SK-N-SH (cell line): ENCODE results near the gene CACNA2D3. TPM values are rescaled to one million over a fixed set of nuclear protein-coding genes. Genes with fewer than 3 reads are reported as not detected.
A peak's percentile ranks its signal among the peaks of the same experiment; 100 is the strongest.

ENCODE experiments used
- CTCF ChIA-PET: fragments of 300-600, 350-600 bp; formaldehyde crosslinking; extraction: SDS; loops from one replicate; lab custom pipeline; 2021; lab: Yijun Ruan, JAX
- POLR2A ChIA-PET: fragments of 350-600 bp; sonication (Branson Sonifier 250); formaldehyde crosslinking; extraction: SDS; loops from one replicate; lab custom pipeline; 2020; ENCODE audit warnings: antibody characterized with exemption, inconsistent platforms; lab: Yijun Ruan, JAX
- DNase-seq: peaks from one replicate; pipeline ENCODE4 v3.0.0; 2012
- H2AFZ ChIP-seq: fragments of 200-600 bp; sonication (generic); 2 replicates; pipeline ENCODE4 v1.8.1; 2016; ENCODE audit warnings: antibody characterized with exemption, mild to moderate bottlenecking, low read depth
- H3F3A ChIP-seq: fragments of 200-600 bp; sonication (generic); replicated peaks from 2 replicates; pipeline ENCODE3; 2016; ENCODE audit warnings: antibody characterized with exemption, mild to moderate bottlenecking; ENCODE audit not compliant: insufficient read depth
- H3K27ac ChIP-seq, 2 experiments: fragments of 200-500 bp in 1 of 2; fragments of 200-600 bp in 1 of 2; sonication (Bioruptor generic) in 1 of 2; sonication (generic), shearing (Covaris generic) in 1 of 2; 2 replicates each; pipeline versions ENCODE4 v1.5.1 to v1.6.1; 2014 to 2016; ENCODE audit warnings: low read depth in 2 of 2, inconsistent platforms in 1 of 2, low read length in 1 of 2, mild to moderate bottlenecking in 1 of 2, mixed read lengths in 1 of 2
- H3K27me3 ChIP-seq: fragments of 200-600 bp; sonication (generic), shearing (Covaris generic); 2 replicates; pipeline ENCODE4 v1.6.1; 2016; ENCODE audit warnings: mixed run types; ENCODE audit not compliant: insufficient read depth
- H3K36me3 ChIP-seq, 2 experiments: fragments of 200-500 bp in 1 of 2; fragments of 200-600 bp in 1 of 2; sonication (Bioruptor generic) in 1 of 2; sonication (generic) in 1 of 2; replicated peaks in 1 of 2; 2 replicates each; pipeline versions ENCODE3 to v1.5.1; 2014 to 2016; ENCODE audit warnings: low read length in 1 of 2, mild to moderate bottlenecking in 1 of 2; ENCODE audit not compliant: insufficient read depth in 2 of 2, control insufficient read depth in 1 of 2
- H3K4me1 ChIP-seq, 2 experiments: fragments of 200-500 bp in 1 of 2; fragments of 200-600 bp in 1 of 2; sonication (Bioruptor generic) in 1 of 2; sonication (generic), shearing (Covaris generic) in 1 of 2; 2 replicates each; pipeline versions ENCODE4 v1.5.1 to v1.6.1; 2014 to 2016; ENCODE audit warnings: low read depth in 1 of 2, low read length in 1 of 2, mixed run types in 1 of 2; ENCODE audit not compliant: insufficient read depth in 2 of 2, control insufficient read depth in 1 of 2
- H3K4me2 ChIP-seq: fragments of 200-600 bp; sonication (generic), shearing (Covaris generic); 2 replicates; pipeline ENCODE4 v1.6.1; 2017; ENCODE audit warnings: mixed run types
- H3K4me3 ChIP-seq, 2 experiments: fragments of 200-500 bp in 1 of 2; fragments of 200-600 bp in 1 of 2; sonication (Bioruptor generic) in 1 of 2; sonication (generic), shearing (Covaris generic) in 1 of 2; 2 replicates each; pipeline versions ENCODE4 v1.5.1 to v1.8.1; 2014 to 2016; ENCODE audit warnings: low read depth in 2 of 2, inconsistent platforms in 1 of 2, low read length in 1 of 2, mild to moderate bottlenecking in 1 of 2, mixed read lengths in 1 of 2, moderate library complexity in 1 of 2
- H3K79me2 ChIP-seq: fragments of 200-600 bp; sonication (generic); 2 replicates; pipeline ENCODE4 v1.8.1; 2017; ENCODE audit warnings: mild to moderate bottlenecking; ENCODE audit not compliant: insufficient read depth
- H3K9ac ChIP-seq: fragments of 200-600 bp; sonication (generic); 2 replicates; pipeline ENCODE4 v1.6.1; 2017; ENCODE audit warnings: mixed run types
- H3K9me2 ChIP-seq: fragments of 200-600 bp; sonication (generic); 2 replicates; pipeline ENCODE4 v1.6.1; 2017; ENCODE audit warnings: mixed run types
- H3K9me3 ChIP-seq: fragments of 200-600 bp; sonication (generic); 2 replicates; pipeline ENCODE4 v1.6.1; 2017; ENCODE audit warnings: mixed run types, mild to moderate bottlenecking, moderate library complexity
- H4K20me1 ChIP-seq: fragments of 200-600 bp; sonication (generic); 2 replicates; pipeline ENCODE4 v1.6.1; 2017; ENCODE audit warnings: mild to moderate bottlenecking, mixed run types; ENCODE audit not compliant: insufficient read depth
- CTCF ChIP-seq: fragments of 200-600 bp; sonication (generic); IDR thresholded peaks from 2 replicates; pipeline ENCODE4 v1.6.1; 2017; ENCODE audit warnings: antibody characterized with exemption, mild to moderate bottlenecking, moderate library complexity
- ELF1 ChIP-seq: IDR thresholded peaks from 2 replicates; pipeline ENCODE4 v1.4.0; 2012
- FOXJ3 ChIP-seq: sonication (generic); formaldehyde crosslinking; IDR thresholded peaks from 2 replicates; pipeline ENCODE4 v1.5.1; 2020; ENCODE audit warnings: mild to moderate bottlenecking, missing genetic modification reagents
- FOXM1 ChIP-seq: IDR thresholded peaks from 2 replicates; pipeline ENCODE4 v1.4.0; 2012; ENCODE audit warnings: low read depth, mild to moderate bottlenecking
- GABPA ChIP-seq: IDR thresholded peaks from 2 replicates; pipeline ENCODE4 v1.4.0; 2012; ENCODE audit warnings: low read depth, mild to moderate bottlenecking
- JUND ChIP-seq: IDR thresholded peaks from 2 replicates; pipeline ENCODE4 v1.4.0; 2012
- MAX ChIP-seq: IDR thresholded peaks from 2 replicates; pipeline ENCODE4 v1.4.0; 2012; ENCODE audit warnings: low read depth
- MEF2A ChIP-seq: IDR thresholded peaks from 2 replicates; pipeline ENCODE4 v1.4.0; 2012; ENCODE audit warnings: low read depth, borderline replicate concordance
- NFIC ChIP-seq: IDR thresholded peaks from 2 replicates; pipeline ENCODE4 v1.4.0; 2012; ENCODE audit warnings: borderline replicate concordance
- RAD21 ChIP-seq: IDR thresholded peaks from 2 replicates; pipeline ENCODE4 v1.6.1; 2012; ENCODE audit warnings: mild to moderate bottlenecking, low read length
- RFX5 ChIP-seq: IDR thresholded peaks from 2 replicates; pipeline ENCODE4 v1.6.1; 2012; ENCODE audit warnings: mild to moderate bottlenecking, improper control_type of control experiment, low read length
- RXRA ChIP-seq: IDR thresholded peaks from 2 replicates; pipeline ENCODE4 v1.4.0; 2012; ENCODE audit warnings: low read depth, mild to moderate bottlenecking, borderline replicate concordance
- SMC3 ChIP-seq: IDR thresholded peaks from 2 replicates; pipeline ENCODE4 v1.6.1; 2012; ENCODE audit warnings: low read depth, low read length, improper control_type of control experiment
- USF1 ChIP-seq: IDR thresholded peaks from 2 replicates; pipeline ENCODE4 v1.4.0; 2012; ENCODE audit warnings: low read depth, borderline replicate concordance
- USF2 ChIP-seq: fragments of 150-350 bp; IDR thresholded peaks from 2 replicates; pipeline ENCODE4 v1.6.1; 2017; ENCODE audit warnings: antibody characterized with exemption, low read length, low read depth, borderline replicate concordance
- ZBTB33 ChIP-seq: IDR thresholded peaks from 2 replicates; pipeline ENCODE4 v1.4.0; 2012; ENCODE audit warnings: low read depth, borderline replicate concordance
- WGBS: methylation state at CpG from one replicate; pipeline ENCODE4 v1.1.6; 2017; ENCODE audit warnings: low lambda C conversion rate; 5-methylcytosine and 5-hydroxymethylcytosine counted together
- polyA plus RNA-seq, 3 experiments: library from polyadenylated mRNA; depleted of rRNA; stranded (reverse); fragments of >200 nt; gene quantifications; 2 replicates each; pipeline ENCODE4 v1.2.3, GENCODE V29; 2012

The CACNA2D3 gene
- polyA plus RNA-seq, 1 of the 3 experiments (the other 2 are of a cell fraction): 0.15 TPM

GRCh38 chr3:54372232-54372631 lies 249.9 kb downstream of the CACNA2D3 start:
- Histone ChIP-seq H3K4me3 (no peak overlapping the region), H3K36me3 (no peaks in the 10 kb centered on the region), H3K27me3 (no peaks in the 10 kb centered on the region), H3K4me1 (peaks cover 0 to under 1% of the 10 kb centered on the region in 2 experiments; a peak in 1 of 4 replicates), H3K9me2 (no peaks in the 10 kb centered on the region), H3K79me2 (no peaks in the 10 kb centered on the region), H3K27ac (no peak overlapping the region), H3F3A (no peaks in the 10 kb centered on the region), H4K20me1 (no peaks in the 10 kb centered on the region), H3K4me2 (no peak overlapping the region), H3K9ac (no peak overlapping the region), H2AFZ (no peak overlapping the region), H3K9me3 (no peaks in the 10 kb centered on the region)
- ChIA-PET POLR2A (no interaction called here), CTCF (interaction anchor here (0.9 to 4.7 kb wide), 3 partner anchors 9 to 434 kb away, joined by 4 to 23 read pairs (median 21); no protein-coding TSS in a partner anchor)
- TF ChIP-seq NFIC (no peak), JUND (no peak), RXRA (no peak), FOXM1 (no peak), FOXJ3 (CRISPR knock-in tag) (no peak), MEF2A (no peak), RAD21 (no peak), GABPA (no peak), MAX (no peak), CTCF (no peak), ELF1 (no peak)
- no peak for DNase-seq
- WGBS: 16% methylated on average over 3 of the region's 3 CpGs

GRCh38 chr3:54374214-54374852 lies 252.0 kb downstream of the CACNA2D3 start:
- CTCF ChIA-PET: interaction anchor here (0.8 to 4.7 kb wide), 10 partner anchors 16 to 436 kb away, joined by 3 to 23 read pairs (median 4); no protein-coding TSS in a partner anchor
- no peaks in the 10 kb centered on the region for H3K27me3 ChIP-seq
- H3K4me1 ChIP-seq: no peaks in the 10 kb centered on the region; a peak in 1 of 4 replicates
- H3K9ac ChIP-seq: no peak overlapping the region
- no peaks in the 10 kb centered on the region for H4K20me1 ChIP-seq
- no peak overlapping the region for H3K27ac ChIP-seq
- no peak overlapping the region for H2AFZ ChIP-seq
- no peaks in the 10 kb centered on the region for H3K36me3 ChIP-seq
- 37% methylated on average over 6 of the region's 8 CpGs for WGBS
- no peak overlapping the region for H3K4me3 ChIP-seq
- H3K9me3 ChIP-seq: no peaks in the 10 kb centered on the region
- no peaks in the 10 kb centered on the region for H3K79me2 ChIP-seq
- DNase-seq: peak; percentile 23
- no peak overlapping the region for H3K4me2 ChIP-seq
- POLR2A ChIA-PET: no interaction called here
- TF ChIP-seq ZBTB33 (no peak), CTCF (no peak), RFX5 (no peak), RAD21 (peak; percentile 55), SMC3 (peak; percentile 23; the same call in 1 of the 2 replicates), MAX (no peak), USF1 (no peak), USF2 (no peak)
- H3F3A ChIP-seq: no peaks in the 10 kb centered on the region
- no peaks in the 10 kb centered on the region for H3K9me2 ChIP-seq
